Head of caudate nucleus (tissue), 42 donors: ENCODE data around the gene NAV2.
A peak's percentile ranks its signal among the peaks of the same experiment; 100 is the strongest.
"Not testable (repeated sequence)": the region's sequence is repeated elsewhere in the genome, so short reads cannot be mapped to it uniquely, and the experiment has no call there.

Source experiments
- DNase-seq, 42 donors: peaks; one replicate each; pipeline versions ENCODE4 v3.0.0 to v3.0.0-alpha.2; 2020 to 2021; ENCODE audit warnings: mixed read lengths in 7 of 42
- intact Hi-C: fragments of 100-400 bp; cut with DNase I; formaldehyde crosslinking; loops from one replicate; pipeline ENCODE4 v1.15.0; 2022

Gene NAV2

GRCh38 chr11:19921976-19922688 lies 209.5 kb downstream of the NAV2 start:
- intact Hi-C loops, result no loop called here
- DNase-seq, result no peak

- intact Hi-C loops, result no loop called here
- no peak for DNase-seq
Measured at GRCh38 chr11:19922689-19923035, 210.0 kb downstream of the NAV2 start.

- DNase-seq, result no peak
- intact Hi-C loops, result no loop called here
Measured at GRCh38 chr11:19923626-19924025, 211.0 kb downstream of the NAV2 start.

DNA sequence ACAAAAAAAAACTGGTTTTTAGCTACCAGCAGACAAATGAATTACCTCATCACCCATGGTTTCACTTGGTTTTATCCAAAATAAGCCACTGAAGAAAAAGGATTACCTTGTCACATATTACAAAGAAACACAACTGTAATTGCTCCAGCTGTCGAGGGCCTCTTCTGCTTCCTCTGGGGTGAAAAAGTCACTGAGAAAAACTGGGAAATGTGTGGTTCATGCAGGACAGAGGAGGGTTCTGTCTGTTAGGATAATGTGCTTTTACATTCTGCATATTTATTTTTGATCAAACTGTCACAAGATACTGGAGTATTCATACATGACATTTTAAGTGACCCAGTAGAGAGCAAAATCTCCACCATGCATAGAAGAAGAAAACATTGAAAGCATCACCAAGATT lies 211.7 kb downstream of the NAV2 start:
- intact Hi-C loops, result no loop called here
- DNase-seq, result no peak

- no peak for DNase-seq
- intact Hi-C loops, result no loop called here
Measured at GRCh38 chr11:19924716-19925115, 212.1 kb downstream of the NAV2 start.

DNA sequence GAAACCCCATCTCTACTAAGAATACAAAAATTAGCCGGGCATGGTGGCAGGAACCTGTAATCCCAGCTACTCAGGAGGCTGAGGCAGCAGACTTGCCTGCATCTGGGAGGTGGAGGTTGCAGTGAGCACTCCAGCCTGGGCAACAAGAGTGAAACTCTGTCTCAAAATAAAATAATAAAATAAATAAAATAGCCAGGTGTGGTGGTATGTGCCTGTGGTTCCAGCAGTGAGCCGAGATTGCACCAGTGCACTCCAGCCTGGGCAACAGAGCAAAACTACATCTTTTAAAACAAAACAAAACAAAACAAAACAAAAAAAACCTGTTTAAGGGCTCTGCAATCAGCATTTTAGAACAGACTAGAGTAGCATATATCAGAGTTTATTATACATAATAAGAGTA lies 214.8 kb downstream of the NAV2 start:
- intact Hi-C loops, DNase-seq: not testable (repeated sequence)

GRCh38 chr11:19929147-19929546 lies 216.5 kb downstream of the NAV2 start:
- intact Hi-C loops, result no loop called here
- no peak for DNase-seq

- intact Hi-C loops, result no loop called here
- DNase-seq, result no peak
Measured at GRCh38 chr11:19929655-19930054, 217.0 kb downstream of the NAV2 start.

DNA sequence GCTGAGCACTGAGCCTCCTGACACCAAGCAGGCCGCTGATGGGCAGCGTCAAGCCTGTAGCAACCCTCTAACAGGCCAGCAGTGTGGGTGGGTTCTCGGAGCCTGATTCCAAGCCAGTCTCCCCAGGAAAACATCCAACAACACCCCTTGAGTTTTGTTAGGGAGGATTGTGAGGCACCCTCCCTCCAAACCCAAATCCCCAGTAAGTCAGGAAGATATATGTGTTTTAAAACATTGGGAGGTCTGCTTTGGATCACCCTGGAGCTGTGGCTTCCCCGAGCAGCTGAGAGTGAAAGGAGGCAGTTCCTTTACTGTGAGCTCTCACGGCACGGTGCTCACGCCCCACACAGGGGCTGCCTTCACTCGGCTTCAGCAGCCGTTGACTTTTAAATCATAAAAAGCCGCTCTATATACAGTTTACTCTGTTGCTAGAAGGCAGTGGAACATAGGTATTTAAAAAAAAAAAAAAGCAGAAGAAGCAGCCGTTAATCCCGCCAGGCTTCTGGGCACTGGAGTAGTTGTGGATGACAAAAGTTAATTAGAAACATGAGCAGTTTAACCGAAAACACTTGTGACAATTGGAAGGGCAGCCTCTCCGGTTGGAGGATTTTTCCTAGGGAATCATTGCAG lies 218.6 kb downstream of the NAV2 start:
- intact Hi-C loops, result no loop called here
- no peak for DNase-seq

DNA sequence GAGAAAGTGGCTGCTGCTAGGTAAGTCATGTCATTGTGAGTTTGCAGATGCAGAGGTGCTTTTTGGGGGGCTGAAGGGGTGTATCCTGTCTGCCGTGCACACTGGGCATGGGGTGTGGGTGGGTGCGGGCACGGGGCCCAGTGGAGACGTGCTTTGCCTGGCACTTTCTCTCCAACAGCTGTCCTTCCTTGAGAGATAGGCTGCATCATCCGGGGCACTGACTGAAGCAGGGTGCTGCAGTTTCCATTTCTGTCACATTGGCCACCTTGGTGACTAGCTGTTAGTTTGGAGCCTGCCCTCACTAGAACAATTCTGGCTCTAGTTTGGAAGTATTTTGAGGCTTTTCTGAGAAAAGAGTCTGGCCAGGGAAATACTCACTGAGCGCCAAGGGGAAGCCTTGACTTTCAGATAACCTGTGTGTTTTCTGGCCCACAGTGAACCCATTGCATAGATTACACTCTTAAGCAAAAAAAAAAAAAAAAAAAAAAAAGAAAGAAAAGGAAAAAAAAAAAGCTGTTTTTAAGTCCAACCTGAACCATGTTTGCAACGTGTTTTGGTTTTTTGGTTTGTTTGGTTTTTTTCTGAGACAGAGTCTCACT lies 219.2 kb downstream of the NAV2 start:
- DNase-seq, result peak in 3 of 42 donors; percentile 25 to 35 (median 26)
- intact Hi-C loops, result no loop called here

DNA sequence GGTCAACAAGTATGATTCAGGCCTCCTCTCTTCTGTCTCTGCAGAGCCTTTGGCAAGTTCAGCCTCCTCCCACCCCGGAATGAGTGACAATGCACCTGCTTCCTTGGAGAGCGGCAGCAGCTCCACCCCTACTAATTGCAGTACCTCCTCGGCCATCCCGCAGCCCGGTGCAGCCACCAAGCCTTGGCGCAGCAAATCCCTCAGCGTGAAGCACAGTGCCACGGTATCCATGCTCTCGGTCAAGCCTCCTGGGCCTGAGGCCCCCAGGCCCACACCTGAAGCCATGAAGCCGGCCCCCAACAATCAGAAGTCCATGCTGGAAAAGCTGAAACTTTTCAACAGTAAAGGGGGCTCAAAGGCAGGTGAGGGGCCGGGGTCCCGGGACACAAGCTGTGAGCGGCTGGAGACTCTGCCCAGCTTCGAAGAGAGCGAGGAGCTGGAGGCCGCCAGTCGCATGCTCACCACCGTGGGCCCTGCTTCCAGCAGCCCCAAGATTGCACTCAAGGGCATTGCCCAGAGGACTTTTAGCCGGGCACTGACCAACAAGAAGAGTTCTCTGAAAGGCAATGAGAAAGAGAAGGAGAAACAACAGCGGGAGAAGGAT lies 220.6 kb downstream of the NAV2 start:
- intact Hi-C loops, result no loop called here
- no peak for DNase-seq

DNA sequence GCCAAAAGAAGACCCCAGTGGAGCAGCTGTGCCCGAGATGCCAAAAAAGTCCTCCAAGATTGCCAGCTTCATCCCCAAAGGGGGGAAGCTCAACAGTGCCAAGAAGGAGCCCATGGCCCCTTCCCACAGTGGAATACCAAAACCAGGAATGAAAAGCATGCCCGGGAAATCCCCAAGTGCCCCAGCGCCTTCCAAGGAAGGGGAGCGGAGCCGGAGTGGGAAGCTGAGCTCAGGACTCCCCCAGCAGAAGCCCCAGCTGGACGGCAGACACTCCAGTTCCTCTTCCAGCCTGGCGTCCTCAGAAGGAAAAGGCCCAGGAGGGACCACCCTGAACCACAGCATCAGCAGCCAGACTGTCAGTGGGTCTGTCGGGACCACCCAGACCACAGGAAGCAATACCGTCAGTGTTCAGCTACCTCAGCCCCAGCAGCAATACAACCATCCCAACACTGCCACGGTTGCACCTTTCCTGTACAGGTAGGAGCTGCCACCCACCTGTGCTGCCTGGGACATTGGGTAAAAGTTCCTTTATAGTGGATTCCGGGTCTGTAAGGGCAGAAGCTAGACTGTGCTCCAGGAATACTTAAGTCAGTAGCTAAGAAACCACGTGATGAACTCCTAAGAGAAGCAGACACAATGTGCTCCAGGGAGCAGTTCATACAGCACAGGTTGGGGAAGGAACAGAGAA lies 221.3 kb downstream of the NAV2 start:
- intact Hi-C loops, result no loop called here
- no peak for DNase-seq

GRCh38 chr11:19934828-19935259 lies 222.2 kb downstream of the NAV2 start:
- DNase-seq, result no peak
- intact Hi-C loops, result no loop called here

- intact Hi-C loops, result no loop called here
- DNase-seq, result no peak
Measured at GRCh38 chr11:19935507-19935906, 222.9 kb downstream of the NAV2 start.

DNA sequence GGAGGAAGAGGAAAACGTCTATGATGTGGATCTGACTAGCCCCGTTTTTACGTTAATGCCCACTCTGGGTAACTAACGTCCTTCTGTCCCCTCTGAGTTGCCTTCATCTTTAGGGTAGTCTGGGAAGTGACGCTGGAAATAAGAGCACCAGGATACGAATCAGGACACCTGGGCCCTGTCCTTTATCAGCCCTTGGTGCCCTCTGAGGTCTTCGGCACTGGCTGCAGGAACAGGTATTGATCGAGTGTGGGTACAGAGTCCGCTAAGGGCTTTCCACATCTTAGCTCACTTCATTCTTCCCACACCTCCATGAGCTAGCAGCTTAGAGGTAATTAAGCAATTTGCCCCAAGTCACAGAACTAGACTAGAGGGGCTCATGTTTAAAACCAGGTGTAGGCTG lies 223.8 kb downstream of the NAV2 start:
- intact Hi-C loops, result no loop called here
- DNase-seq, result no peak

- DNase-seq, result peak in 36 of 42 donors; percentile 25 to 80 (median 48)
- intact Hi-C loops, result no loop called here
Measured at GRCh38 chr11:19938169-19938856, 225.7 kb downstream of the NAV2 start.

DNA sequence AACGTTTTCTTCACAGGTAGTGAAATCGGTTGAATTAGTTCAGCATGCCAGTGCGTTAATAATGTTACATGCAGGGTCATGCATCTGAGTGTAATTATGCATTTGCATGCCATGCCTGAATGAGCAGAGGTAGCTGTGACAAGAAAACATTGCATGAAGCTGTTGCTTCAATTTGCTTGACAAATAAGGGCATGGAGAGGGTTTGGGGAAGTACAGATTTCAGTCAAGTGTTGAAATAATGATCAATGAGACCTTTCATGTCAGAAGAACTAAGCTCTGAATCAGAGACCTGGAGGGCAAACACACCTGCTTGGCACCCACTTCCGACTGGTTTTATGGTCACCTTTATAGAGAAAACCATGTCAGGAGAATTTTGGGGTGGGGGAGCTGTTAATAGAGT lies 226.2 kb downstream of the NAV2 start:
- no peak for DNase-seq
- intact Hi-C loops, result no loop called here

- intact Hi-C loops, result no loop called here
- DNase-seq, result no peak
Measured at GRCh38 chr11:19939415-19939929, 226.8 kb downstream of the NAV2 start.

DNA sequence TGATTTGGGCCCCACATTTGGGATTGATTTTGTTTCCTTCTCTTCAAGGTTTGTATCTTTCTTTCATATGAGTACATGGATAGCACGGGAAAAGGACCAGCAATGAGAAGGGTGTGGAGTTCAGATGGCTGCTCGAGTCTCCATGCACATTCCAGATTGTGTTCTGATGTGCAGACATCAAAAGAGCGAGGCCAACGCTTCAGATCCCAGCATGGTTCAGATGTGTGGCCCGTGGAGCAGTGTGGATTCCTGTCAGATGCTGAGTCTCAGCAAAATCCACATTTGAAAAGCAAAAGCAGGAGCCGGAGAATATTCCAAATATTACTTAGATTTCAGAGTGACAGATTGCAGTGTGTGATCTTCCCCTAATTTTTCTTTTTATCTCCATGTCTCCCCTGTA lies 228.2 kb downstream of the NAV2 start:
- DNase-seq, result no peak

More for the DNA sequence above, 228.2 kb downstream of the NAV2 start:
- intact Hi-C loops, result loop anchor here (10.0 kb wide), 1 partner anchor 174 kb away; no protein-coding TSS in a partner anchor
